ENCODE data around the gene PLK5. TPM values are rescaled to one million over a fixed set of nuclear protein-coding genes. Genes with fewer than 3 reads are reported as not detected.

Gene PLK5
- total RNA-seq, 1 donor from 2014 or later = 0.09 TPM

- no peaks in the 10 kb centered on the region for H3K9me3 Mint-ChIP-seq (ENCODE audit: unreplicated experiment)
- TF ChIP-seq EZH2 (IDR thresholded peaks at IDR 0.05; ENCODE audit: insufficient read depth, low read length) = no peak
- TF ChIP-seq CTCF (IDR thresholded peaks at IDR 0.05; ENCODE audit: insufficient read depth, low read depth, low read length) = no peak
- H3K36me3 Mint-ChIP-seq (ENCODE audit: low read depth, unreplicated experiment) = peaks cover 13% of the 10 kb centered on the region
These were observed 58.3 kb downstream of the PLK5 start for GRCh38 chr19:1582201-1582600.

GRCh38 chr19:1584500-1585242 lies 60.8 kb downstream of the PLK5 start:
- peaks cover 8% of the 10 kb centered on the region for H3K36me3 ChIP-seq (ENCODE audit: insufficient read depth, low read length)
- H3K4me3 Mint-ChIP-seq (ENCODE audit: unreplicated experiment) = no peak overlapping the region
- H3K27ac Mint-ChIP-seq (ENCODE audit: unreplicated experiment) = no peak overlapping the region
- H3K4me1 Mint-ChIP-seq (ENCODE audit: low read depth, unreplicated experiment) = no peaks in the 10 kb centered on the region
- peaks cover 34% of the 10 kb centered on the region for H4K20me1 ChIP-seq (ENCODE audit: insufficient read depth, low read length)
- peaks cover 12% of the 10 kb centered on the region for H3K36me3 Mint-ChIP-seq (ENCODE audit: low read depth, unreplicated experiment)
- no peaks in the 10 kb centered on the region for H3K4me1 ChIP-seq (ENCODE audit: insufficient read depth, low read length)
- FAIRE-seq = no peak
- TF ChIP-seq EZH2 (IDR thresholded peaks at IDR 0.05; ENCODE audit: insufficient read depth, low read length) (no peak), CTCF (IDR thresholded peaks at IDR 0.05; ENCODE audit: insufficient read depth, low read depth, low read length) (no peak)
- no peak overlapping the region for H3K9ac ChIP-seq (ENCODE audit: low read length)
- H3K27ac ChIP-seq (ENCODE audit: low read depth, low read length) = no peak overlapping the region
- no peaks in the 10 kb centered on the region for H3K9me3 Mint-ChIP-seq (ENCODE audit: unreplicated experiment)
- H3K79me2 ChIP-seq (ENCODE audit: insufficient read depth, low read length) = peaks cover 50% of the 10 kb centered on the region
- H2AFZ ChIP-seq (ENCODE audit: low read depth, low read length) = no peak overlapping the region
- no peak overlapping the region for H3K4me2 ChIP-seq (ENCODE audit: low read length)
- H3K9me3 ChIP-seq (ENCODE audit: insufficient read depth, low read depth, low read length) = no peaks in the 10 kb centered on the region
- no peaks in the 10 kb centered on the region for H3K27me3 Mint-ChIP-seq (ENCODE audit: low read depth, unreplicated experiment)
- no peak for DNase-seq (ENCODE audit: low read depth)
- H3K4me3 ChIP-seq (ENCODE audit: insufficient read depth, low read depth, low read length) = no peak overlapping the region
- no peaks in the 10 kb centered on the region for H3K27me3 ChIP-seq (ENCODE audit: insufficient read depth, low read length)

More at GRCh38 chr19:1582201-1582600, 58.3 kb downstream of the PLK5 start:
- H3K4me1 ChIP-seq (ENCODE audit: insufficient read depth, low read length) = no peaks in the 10 kb centered on the region
- DNase-seq (ENCODE audit: low read depth) = no peak
- no peaks in the 10 kb centered on the region for H3K4me1 Mint-ChIP-seq (ENCODE audit: low read depth, unreplicated experiment)
- no peak overlapping the region for H3K4me3 ChIP-seq (ENCODE audit: insufficient read depth, low read depth, low read length)
- no peak overlapping the region for H3K9ac ChIP-seq (ENCODE audit: low read length)
- H3K27ac ChIP-seq (ENCODE audit: low read depth, low read length) = no peak overlapping the region
- H3K36me3 ChIP-seq (ENCODE audit: insufficient read depth, low read length) = peaks cover 8% of the 10 kb centered on the region
- no peak for FAIRE-seq
- no peak overlapping the region for H2AFZ ChIP-seq (ENCODE audit: low read depth, low read length)
- H4K20me1 ChIP-seq (ENCODE audit: insufficient read depth, low read length) = peaks cover 16% of the 10 kb centered on the region
- no peak overlapping the region for H3K4me3 Mint-ChIP-seq (ENCODE audit: unreplicated experiment)
- peaks cover 25% of the 10 kb centered on the region for H3K79me2 ChIP-seq (ENCODE audit: insufficient read depth, low read length)
- no peak overlapping the region for H3K27ac Mint-ChIP-seq (ENCODE audit: unreplicated experiment)
- H3K27me3 ChIP-seq (ENCODE audit: insufficient read depth, low read length) = no peaks in the 10 kb centered on the region
- H3K27me3 Mint-ChIP-seq (ENCODE audit: low read depth, unreplicated experiment) = no peaks in the 10 kb centered on the region
- H3K9me3 ChIP-seq (ENCODE audit: insufficient read depth, low read depth, low read length) = no peaks in the 10 kb centered on the region
- H3K4me2 ChIP-seq (ENCODE audit: low read length) = no peak overlapping the region

- DNase-seq (ENCODE audit: low read depth) (no peak), FAIRE-seq (no peak)
- H3K4me3 ChIP-seq (ENCODE audit: insufficient read depth, low read depth, low read length) = no peak overlapping the region
- no peaks in the 10 kb centered on the region for H3K4me1 Mint-ChIP-seq (ENCODE audit: low read depth, unreplicated experiment)
- no peak overlapping the region for H3K4me3 Mint-ChIP-seq (ENCODE audit: unreplicated experiment)
- no peaks in the 10 kb centered on the region for H3K9me3 Mint-ChIP-seq (ENCODE audit: unreplicated experiment)
- no peak overlapping the region for H3K4me2 ChIP-seq (ENCODE audit: low read length)
- TF ChIP-seq EZH2 (IDR thresholded peaks at IDR 0.05; ENCODE audit: insufficient read depth, low read length) = no peak
- no peak for TF ChIP-seq CTCF (IDR thresholded peaks at IDR 0.05; ENCODE audit: insufficient read depth, low read depth, low read length)
- H3K27me3 ChIP-seq (ENCODE audit: insufficient read depth, low read length) = no peaks in the 10 kb centered on the region
- peaks cover 8% of the 10 kb centered on the region for H3K36me3 ChIP-seq (ENCODE audit: insufficient read depth, low read length)
- H4K20me1 ChIP-seq (ENCODE audit: insufficient read depth, low read length) = peaks cover 39% of the 10 kb centered on the region
- no peak overlapping the region for H2AFZ ChIP-seq (ENCODE audit: low read depth, low read length)
- no peaks in the 10 kb centered on the region for H3K9me3 ChIP-seq (ENCODE audit: insufficient read depth, low read depth, low read length)
- H3K36me3 Mint-ChIP-seq (ENCODE audit: low read depth, unreplicated experiment) = peaks cover 12% of the 10 kb centered on the region
- H3K27me3 Mint-ChIP-seq (ENCODE audit: low read depth, unreplicated experiment) = no peaks in the 10 kb centered on the region
- H3K27ac Mint-ChIP-seq (ENCODE audit: unreplicated experiment) = no peak overlapping the region
- no peaks in the 10 kb centered on the region for H3K4me1 ChIP-seq (ENCODE audit: insufficient read depth, low read length)
- H3K9ac ChIP-seq (ENCODE audit: low read length) = no peak overlapping the region
- H3K79me2 ChIP-seq (ENCODE audit: insufficient read depth, low read length) = peaks cover 55% of the 10 kb centered on the region
- H3K27ac ChIP-seq (ENCODE audit: low read depth, low read length) = no peak overlapping the region
These were observed 61.3 kb downstream of the PLK5 start for GRCh38 chr19:1585243-1585580.

All from astrocyte (in vitro differentiated cells and primary cell).